Measurements from ENCODE around the gene KRTAP1-4. TPM values are rescaled to one million over a fixed set of nuclear protein-coding genes. Genes with fewer than 3 reads are reported as not detected.

Gene KRTAP1-4
- total RNA-seq, 6 experiments from 2014 or later, result not detected

DNA sequence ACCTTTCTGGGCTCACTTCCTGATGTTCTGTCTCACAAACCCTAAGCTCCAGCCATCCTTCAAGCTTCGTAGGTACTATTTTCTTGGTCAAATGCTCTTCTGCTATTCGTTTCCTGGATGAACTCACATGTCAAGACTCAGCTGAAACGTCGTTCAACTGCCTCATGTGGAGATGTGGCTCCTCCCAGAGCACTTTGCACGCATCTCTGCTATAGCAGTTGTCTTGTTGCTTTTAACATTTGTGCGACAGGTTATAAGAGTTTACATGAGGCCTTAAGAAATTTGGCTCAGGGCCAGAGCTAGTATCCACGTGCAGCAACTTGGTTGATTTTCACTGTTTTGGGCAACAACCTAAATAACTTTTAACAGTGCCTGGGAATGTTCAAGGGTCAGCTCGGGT is 43.1 kb downstream of the KRTAP1-4 start:
- DNase-seq, result no peak
- TF ChIP-seq, protein P1, sequence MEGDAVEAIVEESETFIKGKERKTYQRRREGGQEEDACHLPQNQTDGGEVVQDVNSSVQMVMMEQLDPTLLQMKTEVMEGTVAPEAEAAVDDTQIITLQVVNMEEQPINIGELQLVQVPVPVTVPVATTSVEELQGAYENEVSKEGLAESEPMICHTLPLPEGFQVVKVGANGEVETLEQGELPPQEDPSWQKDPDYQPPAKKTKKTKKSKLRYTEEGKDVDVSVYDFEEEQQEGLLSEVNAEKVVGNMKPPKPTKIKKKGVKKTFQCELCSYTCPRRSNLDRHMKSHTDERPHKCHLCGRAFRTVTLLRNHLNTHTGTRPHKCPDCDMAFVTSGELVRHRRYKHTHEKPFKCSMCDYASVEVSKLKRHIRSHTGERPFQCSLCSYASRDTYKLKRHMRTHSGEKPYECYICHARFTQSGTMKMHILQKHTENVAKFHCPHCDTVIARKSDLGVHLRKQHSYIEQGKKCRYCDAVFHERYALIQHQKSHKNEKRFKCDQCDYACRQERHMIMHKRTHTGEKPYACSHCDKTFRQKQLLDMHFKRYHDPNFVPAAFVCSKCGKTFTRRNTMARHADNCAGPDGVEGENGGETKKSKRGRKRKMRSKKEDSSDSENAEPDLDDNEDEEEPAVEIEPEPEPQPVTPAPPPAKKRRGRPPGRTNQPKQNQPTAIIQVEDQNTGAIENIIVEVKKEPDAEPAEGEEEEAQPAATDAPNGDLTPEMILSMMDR (IDR thresholded peaks at IDR 0.05), result no peak
- TF ChIP-seq POLR2A (IDR thresholded peaks at IDR 0.05), result no peak
- H3K9me3 ChIP-seq, result no peaks in the 10 kb centered on the region
- H3K4me3 ChIP-seq, result no peak overlapping the region
- no peaks in the 10 kb centered on the region for H3K4me1 ChIP-seq
- H3K27me3 ChIP-seq, result peaks cover 0 to 12% of the 10 kb centered on the region in 2 donors
- H3K27ac ChIP-seq, result no peak overlapping the region
- H3K36me3 ChIP-seq, result no peaks in the 10 kb centered on the region
- 45% methylated on average over 8 of the region's 8 CpGs for WGBS (ENCODE audit: insufficient coverage, low coverage, low lambda C conversion rate, missing lambda C conversion rate)
- intact Hi-C loops (cut with DNase I), result no loop called here
- no peak for ATAC-seq

DNA sequence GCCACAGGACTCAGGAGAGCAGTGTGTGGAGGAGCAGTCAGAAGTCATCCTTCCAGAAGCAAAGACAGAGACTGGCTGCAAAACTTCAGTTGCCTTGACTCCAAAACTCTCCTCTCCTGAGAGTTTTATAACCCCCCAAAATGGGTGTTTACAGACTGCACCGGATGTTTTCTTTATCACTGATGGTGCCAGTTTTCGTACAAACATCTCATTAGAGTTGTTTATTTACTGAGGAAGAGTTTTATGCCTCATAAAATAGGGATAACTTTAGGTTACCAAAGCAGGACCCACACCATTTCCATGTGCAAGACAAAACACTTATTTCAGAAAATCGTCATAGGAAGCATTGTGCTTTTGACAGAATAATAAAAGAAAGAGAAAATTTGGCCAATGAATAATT is 45.8 kb downstream of the KRTAP1-4 start, which contains the start of gene KRT40:
KRT40 (minus strand) TSS at position 101 of the 400 bp plus-strand sequence; CDS start at position 48, 53 bp downstream.
- no peak within 1 kb of the TSS for H3K27ac ChIP-seq
- no peaks in the 10 kb centered on the region for H3K4me1 ChIP-seq
- 18% methylated on average over 3 of the region's 3 CpGs for WGBS (ENCODE audit: insufficient coverage, low coverage, low lambda C conversion rate, missing lambda C conversion rate)
- no peaks in the 10 kb centered on the region for H3K36me3 ChIP-seq
- no peak for ATAC-seq
- no peak for DNase-seq
- intact Hi-C loops (cut with DNase I), result no loop called here
- no peaks in the 10 kb centered on the region for H3K27me3 ChIP-seq
- no peak within 1 kb of the TSS for H3K4me3 ChIP-seq
- no peak for TF ChIP-seq POLR2A (IDR thresholded peaks at IDR 0.05)
- TF ChIP-seq, protein P1 (IDR thresholded peaks at IDR 0.05), result no peak
- H3K9me3 ChIP-seq, result no peaks in the 10 kb centered on the region

DNA sequence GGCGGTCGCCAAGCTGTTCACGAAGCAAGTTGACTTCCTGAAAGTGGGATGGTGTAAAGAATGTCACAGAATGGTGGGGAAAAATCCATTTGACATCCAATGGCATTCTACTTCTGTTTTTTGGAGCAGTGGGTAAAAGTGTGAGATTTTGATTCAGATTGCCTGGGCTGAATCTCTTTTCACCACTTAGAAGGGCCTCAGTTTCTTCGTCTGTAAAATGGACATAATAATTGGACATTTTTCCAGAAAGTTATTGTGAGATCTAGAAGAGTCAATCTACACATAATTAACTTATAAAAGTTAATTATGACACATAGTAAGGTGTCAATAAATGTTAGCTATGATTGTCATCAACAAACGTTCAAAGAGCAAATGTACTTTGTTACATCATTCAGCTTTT is 48.9 kb downstream of the KRTAP1-4 start:
- WGBS (ENCODE audit: insufficient coverage, low coverage, low lambda C conversion rate, missing lambda C conversion rate), result 35% methylated on average over 4 of the region's 5 CpGs
- DNase-seq (no peak), ATAC-seq (no peak)
- TF ChIP-seq, protein P1 (IDR thresholded peaks at IDR 0.05), result no peak
- no peak for TF ChIP-seq POLR2A (IDR thresholded peaks at IDR 0.05)
- H3K9me3 ChIP-seq, result no peaks in the 10 kb centered on the region
- no peak overlapping the region for H3K4me3 ChIP-seq
- no peaks in the 10 kb centered on the region for H3K4me1 ChIP-seq
- no peaks in the 10 kb centered on the region for H3K36me3 ChIP-seq
- H3K27me3 ChIP-seq, result no peaks in the 10 kb centered on the region
- intact Hi-C loops (cut with DNase I), result no loop called here
- H3K27ac ChIP-seq, result no peak overlapping the region

DNA sequence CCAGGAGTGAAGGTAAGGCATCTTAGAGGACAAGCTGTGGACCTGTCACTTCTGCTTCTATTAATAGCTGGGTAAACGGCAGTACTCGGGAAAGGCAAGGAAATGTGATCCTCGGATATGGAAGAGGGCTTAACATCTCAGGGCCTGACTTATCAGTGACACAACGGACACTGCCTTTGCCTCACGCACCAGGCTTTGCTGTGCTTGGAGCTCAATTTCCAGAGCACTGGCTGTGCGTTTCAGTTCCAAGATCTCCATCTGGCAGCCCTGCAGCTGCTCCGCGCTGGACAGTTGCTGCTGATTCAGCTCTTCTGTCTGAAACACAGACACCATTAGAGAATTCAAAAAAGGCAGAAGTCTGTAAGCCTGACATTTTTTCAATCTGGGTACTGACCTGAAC is 49.4 kb downstream of the KRTAP1-4 start:
- no peak for DNase-seq
- intact Hi-C loops (cut with DNase I), result no loop called here
- TF ChIP-seq POLR2A (IDR thresholded peaks at IDR 0.05), result no peak
- TF ChIP-seq, protein P1 (IDR thresholded peaks at IDR 0.05), result no peak

DNA sequence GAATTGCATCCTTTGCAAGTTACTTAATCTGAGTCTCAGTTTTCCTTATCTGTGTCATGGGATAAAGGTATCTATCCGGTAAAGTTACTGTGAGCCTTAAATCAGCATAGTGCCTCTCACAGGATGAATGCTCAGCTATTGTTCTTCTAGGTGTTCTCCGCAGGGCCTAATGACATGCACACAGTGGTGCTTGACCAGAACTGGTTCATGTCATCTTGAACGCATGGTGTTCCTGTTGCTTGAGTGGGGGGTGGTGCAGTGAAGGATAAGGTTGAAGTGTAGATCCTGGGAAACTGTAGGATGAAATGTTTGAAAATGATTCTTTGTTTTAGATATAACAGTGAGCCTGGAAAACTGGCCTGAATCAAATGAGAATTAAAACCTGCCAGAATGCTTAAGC is 49.9 kb downstream of the KRTAP1-4 start:
- TF ChIP-seq, protein P1 (IDR thresholded peaks at IDR 0.05), result no peak
- TF ChIP-seq POLR2A (IDR thresholded peaks at IDR 0.05), result no peak
- no peak overlapping the region for H3K4me3 ChIP-seq
- WGBS (ENCODE audit: insufficient coverage, low coverage, low lambda C conversion rate, missing lambda C conversion rate), result 79% methylated on average over 3 of the region's 3 CpGs

More for the DNA sequence above, 49.4 kb downstream of the KRTAP1-4 start:
- H3K4me1 ChIP-seq, result no peaks in the 10 kb centered on the region
- H3K9me3 ChIP-seq, result no peaks in the 10 kb centered on the region
- no peaks in the 10 kb centered on the region for H3K36me3 ChIP-seq
- 39% methylated on average over 8 of the region's 8 CpGs for WGBS (ENCODE audit: insufficient coverage, low coverage, low lambda C conversion rate, missing lambda C conversion rate)
- ATAC-seq, result no peak
- H3K27me3 ChIP-seq, result no peaks in the 10 kb centered on the region
- no peak overlapping the region for H3K27ac ChIP-seq
- H3K4me3 ChIP-seq, result no peak overlapping the region

More for the DNA sequence above, 49.9 kb downstream of the KRTAP1-4 start:
- Histone ChIP-seq H3K27me3 (no peaks in the 10 kb centered on the region), H3K27ac (no peak overlapping the region), H3K9me3 (no peaks in the 10 kb centered on the region), H3K4me1 (no peaks in the 10 kb centered on the region), H3K36me3 (no peaks in the 10 kb centered on the region)
- ATAC-seq (no peak), DNase-seq (no peak)
- intact Hi-C loops (cut with DNase I), result no loop called here

Data from right lobe of liver (tissue), 6 donors.